Activated T-cell treated with anti-CD3 and anti-CD28 coated beads for 48 hours (primary cell): ENCODE data around the gene PACC1.
A peak's percentile ranks its signal among the peaks of the same experiment; 100 is the strongest.
"Not testable (repeated sequence)": the region's sequence is repeated elsewhere in the genome, so short reads cannot be mapped to it uniquely, and the experiment has no call there.

Experiments used
- DNase-seq: peaks from one replicate; pipeline ENCODE4 v3.0.0-alpha.2; 2020; ENCODE audit warnings: low read depth

PACC1 gene

DNA sequence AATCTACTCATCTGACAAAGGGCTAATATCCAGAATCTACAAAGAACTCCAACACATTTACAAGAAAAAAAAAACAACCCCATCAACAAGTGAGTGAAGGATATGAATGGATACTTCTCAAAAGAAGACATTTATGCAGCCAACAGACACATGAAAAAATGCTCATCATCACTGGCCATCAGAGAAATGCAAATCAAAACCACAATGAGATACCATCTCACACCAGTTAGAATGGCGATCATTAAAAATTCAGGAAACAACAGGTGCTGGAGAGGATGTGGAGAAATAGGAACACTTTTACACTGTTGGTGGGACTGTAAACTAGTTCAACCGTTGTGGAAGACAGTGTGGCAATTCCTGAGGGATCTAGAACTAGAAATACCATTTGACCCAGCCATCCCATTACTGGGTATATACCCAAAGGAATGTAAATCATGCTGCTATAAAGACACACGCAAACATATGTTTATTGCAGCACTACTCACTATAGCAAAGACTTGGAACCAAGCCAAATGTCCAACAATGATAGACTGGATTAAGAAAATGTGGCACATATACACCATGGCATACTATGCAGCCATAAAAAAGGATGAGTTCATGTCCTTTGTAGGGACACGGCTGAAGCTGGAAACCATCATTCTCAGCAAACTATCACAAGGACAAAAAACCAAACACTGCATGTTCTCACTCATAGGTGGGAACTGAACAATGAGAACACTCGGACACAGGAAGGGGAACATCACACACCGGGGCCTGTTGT lies 18.8 kb downstream of the PACC1 start:
- DNase-seq, result not testable (repeated sequence)

GRCh38 chr1:212388985-212389716 lies 25.5 kb downstream of the PACC1 start:
- DNase-seq, result no peak

GRCh38 chr1:212386029-212386428 lies 28.7 kb downstream of the PACC1 start:
- no peak for DNase-seq

DNA sequence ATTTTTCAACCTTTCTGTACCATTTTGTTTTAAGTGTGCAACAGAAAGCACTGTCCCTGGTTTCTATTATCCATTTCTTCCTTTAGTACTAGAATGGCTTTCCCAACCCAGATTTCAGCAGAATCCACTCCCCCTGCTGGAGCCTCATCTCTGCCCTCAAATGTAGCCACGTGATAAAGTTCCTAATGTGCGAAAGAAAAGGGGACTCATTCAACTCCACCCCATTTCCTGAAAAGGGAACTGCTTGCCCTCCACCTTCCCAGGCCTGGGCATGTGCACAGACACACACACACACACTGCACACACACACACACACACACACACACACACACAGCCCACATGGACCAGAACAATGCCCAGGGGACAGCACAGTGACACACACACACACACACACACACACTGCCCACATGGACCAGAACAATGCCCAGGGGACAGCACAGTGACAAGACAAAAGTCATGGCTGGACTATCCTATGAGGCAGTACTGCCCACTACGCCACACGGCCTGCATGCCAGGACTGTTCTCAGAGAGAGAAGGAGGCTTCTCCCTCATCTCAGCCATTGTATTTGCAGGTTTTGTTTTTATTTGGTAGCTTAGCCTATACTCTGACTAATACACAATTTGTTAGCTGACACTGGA lies 33.2 kb downstream of the PACC1 start:
- DNase-seq, result no peak

- no peak for DNase-seq
Measured at GRCh38 chr1:212379366-212379765, 35.3 kb downstream of the PACC1 start.

DNA sequence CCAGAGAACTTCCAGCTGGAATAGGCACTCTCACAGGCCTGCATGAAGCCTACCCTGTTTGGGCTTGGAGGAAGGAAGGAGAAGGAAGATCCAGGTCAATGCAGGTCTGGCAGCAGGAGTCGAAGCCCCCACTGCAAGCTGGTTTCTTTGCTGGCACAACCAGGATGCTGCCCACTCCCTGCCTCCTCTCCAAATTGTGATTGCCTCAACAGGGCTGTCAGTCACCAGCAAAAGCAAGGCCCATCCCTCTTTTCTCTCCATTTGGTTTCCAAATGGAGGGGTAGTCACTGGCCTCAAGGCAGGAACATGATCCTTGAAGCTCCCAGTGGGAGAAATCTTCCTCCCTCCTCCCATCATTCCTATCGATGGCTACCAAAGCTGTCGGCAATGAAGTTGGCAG lies 37.0 kb downstream of the PACC1 start:
- DNase-seq, result no peak

DNA sequence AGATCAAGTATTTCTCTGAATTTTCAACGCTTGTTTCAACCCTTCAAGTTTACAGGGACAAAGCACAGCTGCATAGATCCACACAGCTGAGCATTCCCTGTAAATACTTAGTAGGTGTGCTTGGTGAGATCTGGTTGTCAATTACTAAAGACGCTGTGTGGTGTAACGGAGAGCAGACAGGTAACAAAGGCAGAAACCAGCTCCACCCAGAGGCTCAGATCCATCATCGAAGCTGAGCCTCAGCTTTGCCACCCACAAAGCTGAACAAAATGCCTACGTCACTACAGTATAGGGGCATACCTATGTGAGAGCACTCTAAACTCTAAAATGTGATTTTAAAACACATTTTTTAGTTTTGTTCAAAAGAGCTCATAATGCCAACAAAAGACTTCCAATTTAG lies 38.7 kb downstream of the PACC1 start:
- no peak for DNase-seq

GRCh38 chr1:212368073-212368484 lies 46.6 kb downstream of the PACC1 start:
- DNase-seq, result no peak

DNA sequence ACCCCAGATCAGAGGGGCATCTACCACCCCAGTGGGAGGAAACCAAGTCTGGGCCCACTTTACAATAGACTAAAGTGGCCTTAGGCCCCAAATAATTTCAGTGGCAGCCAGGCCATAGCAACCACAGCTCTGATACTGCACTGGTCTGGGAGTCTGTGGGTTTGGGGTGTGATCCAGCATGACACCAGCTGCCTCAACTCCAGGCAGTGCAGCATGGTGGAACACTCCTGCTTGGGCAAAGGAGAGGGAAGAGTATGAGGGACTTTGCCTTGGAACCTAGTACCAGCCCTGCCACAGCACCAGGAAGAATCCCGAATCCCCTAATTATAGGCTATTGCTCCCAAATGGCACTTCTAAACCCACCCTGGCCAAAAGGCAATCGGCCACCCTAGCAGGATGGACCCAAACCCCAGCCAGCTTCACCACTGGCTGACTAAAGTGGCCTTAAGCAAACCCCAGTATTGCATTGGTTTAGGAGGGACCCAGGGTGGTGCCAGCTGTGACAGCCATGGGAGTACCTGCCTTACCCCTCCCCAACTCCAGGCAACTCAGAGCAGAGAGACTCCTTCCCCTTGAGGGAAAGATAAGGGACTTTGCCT lies 47.1 kb downstream of the PACC1 start:
- no peak for DNase-seq

DNA sequence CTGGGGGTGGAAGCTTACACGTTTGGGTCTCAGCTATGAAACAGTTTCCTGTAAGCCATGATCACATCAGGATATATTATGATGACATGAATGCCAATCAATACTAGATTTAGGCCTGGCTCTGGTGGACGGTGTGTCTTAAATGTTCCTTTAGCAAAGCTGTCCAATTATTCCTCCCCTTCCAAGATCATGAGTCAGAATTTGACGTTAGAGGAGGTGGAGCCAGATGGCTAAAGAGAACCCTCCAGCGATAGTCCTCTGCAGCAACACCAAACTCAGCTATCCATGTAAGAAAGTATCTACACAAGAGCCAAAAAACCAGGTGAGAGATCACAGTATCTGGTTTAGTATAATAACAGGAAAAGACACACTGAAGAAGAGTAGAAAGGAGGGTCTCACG lies 47.8 kb downstream of the PACC1 start:
- DNase-seq, result no peak

DNA sequence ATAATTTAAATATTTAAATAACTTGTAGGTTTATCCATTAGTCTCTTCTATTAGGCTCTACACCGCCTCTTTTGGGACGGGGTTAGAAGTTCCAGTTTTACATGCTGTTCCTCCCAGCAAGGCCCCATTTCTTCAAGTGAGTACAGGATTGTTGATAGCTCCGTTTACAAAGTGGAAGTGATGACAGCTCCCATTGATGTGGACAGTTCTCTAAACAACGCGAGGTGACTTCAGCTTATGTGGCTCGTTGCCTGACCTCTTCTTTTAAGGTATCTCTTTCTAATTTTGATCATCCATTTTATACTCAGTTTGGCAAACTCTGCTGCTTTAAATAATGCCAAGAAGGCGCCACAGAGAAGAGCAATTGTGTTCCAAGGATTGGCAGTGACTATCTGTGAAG lies 49.7 kb downstream of the PACC1 start:
- no peak for DNase-seq

GRCh38 chr1:212359794-212360479 lies 54.7 kb downstream of the PACC1 start:
- peak; percentile 19 for DNase-seq

- no peak for DNase-seq
Measured at GRCh38 chr1:212355230-212355969, 59.3 kb downstream of the PACC1 start.

DNA sequence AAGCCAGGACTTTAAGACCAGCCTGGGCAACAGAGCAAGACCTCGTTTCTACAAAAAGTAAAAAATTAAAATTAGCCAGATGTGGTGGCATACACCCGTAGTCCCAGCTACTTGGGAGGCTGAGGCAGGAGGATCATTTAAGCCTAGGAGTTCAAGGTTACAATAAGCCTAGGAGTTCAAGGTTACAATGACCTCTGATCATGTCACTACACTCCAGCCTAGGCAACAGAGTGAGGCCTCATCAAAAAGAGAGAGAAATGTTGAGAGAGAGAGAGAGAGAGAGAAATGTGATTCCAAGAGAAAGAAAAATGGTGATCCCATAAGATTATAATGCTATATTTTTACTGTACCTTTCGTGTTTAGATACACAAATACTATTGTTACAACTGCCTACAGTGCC lies 60.2 kb downstream of the PACC1 start:
- DNase-seq, result no peak

GRCh38 chr1:212353181-212353580 lies 61.5 kb downstream of the PACC1 start:
- DNase-seq, result no peak

GRCh38 chr1:212351588-212352362 lies 62.9 kb downstream of the PACC1 start:
- no peak for DNase-seq

DNA sequence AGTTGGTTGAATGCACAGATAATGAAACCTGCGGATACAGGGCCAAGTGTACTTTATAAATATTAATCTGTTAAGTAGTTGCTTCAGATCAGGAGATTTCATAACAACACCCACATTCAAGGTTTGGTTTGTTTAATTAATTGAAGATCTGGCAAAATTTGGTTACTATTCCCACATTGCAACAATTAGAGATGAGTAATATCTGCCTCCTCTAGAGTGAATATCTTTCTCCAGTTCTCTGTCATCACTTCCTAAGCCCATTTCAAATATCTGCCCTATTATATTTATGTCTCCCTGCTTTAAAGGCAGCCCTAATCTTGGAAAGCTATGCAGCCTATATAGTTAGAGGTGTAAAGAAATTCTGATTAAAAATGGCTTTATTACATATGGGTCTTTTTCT lies 68.1 kb downstream of the PACC1 start:
- no peak for DNase-seq

GRCh38 chr1:212344905-212345304 lies 69.8 kb downstream of the PACC1 start:
- DNase-seq, result no peak

GRCh38 chr1:212341090-212341489 lies 73.6 kb downstream of the PACC1 start:
- DNase-seq, result no peak

DNA sequence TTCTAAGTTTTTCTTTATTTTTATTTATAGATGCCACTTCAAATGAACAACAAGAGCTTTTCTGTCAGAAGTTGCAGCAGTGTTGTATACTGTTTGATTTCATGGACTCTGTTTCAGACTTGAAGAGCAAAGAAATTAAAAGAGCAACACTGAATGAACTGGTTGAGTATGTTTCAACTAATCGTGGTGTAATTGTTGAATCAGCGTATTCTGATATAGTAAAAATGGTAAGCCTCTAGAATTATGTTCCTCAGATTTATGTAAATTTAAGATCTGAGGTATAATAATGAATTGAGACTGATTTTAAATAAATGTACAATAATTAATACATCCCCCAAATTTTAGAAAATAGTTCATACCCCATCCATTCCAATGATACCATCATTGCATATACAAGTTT lies 85.6 kb downstream of the PACC1 start:
- DNase-seq, result no peak

DNA sequence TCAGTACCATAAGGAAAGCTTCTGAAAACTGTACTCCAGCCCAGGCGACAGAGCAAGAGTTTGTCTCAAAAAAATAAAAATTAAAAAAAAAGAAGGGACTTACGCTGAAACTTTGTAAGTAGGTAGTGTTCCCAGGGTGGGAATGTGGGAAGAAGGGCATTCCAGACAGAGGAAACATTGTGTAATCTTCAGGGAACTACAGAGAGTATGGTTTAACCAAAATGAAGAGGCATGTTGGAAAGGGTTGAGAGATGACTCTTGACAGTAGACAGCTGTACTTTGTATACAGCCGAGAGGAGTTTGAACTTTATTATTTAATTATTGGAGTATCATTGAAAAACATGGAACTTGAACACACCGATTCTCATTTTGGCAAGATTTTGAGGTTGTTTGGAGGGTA lies 86.4 kb downstream of the PACC1 start:
- DNase-seq, result no peak
